ENCODE measurements around the gene PGAM5. TPM values are rescaled to one million over a fixed set of nuclear protein-coding genes. Genes with fewer than 3 reads are reported as not detected.
A peak's percentile ranks its signal among the peaks of the same experiment; 100 is the strongest.

The PGAM5 gene
- total and polyA plus RNA-seq, 2 experiments from 2014 or later: 17.6 to 27.2 TPM

GRCh38 chr12:132759359-132759758 lies 48.7 kb downstream of the PGAM5 start:
- H3K36me3 ChIP-seq (replicated peaks; ENCODE audit: insufficient read depth, low read depth): no peaks in the 10 kb centered on the region
- peaks cover 76% of the 10 kb centered on the region for H3K79me2 ChIP-seq
- H3K9me3 ChIP-seq (ENCODE audit: low read depth): no peaks in the 10 kb centered on the region
- 92% methylated on average over 8 of the region's 8 CpGs for WGBS (ENCODE audit: low lambda C conversion rate, missing lambda C conversion rate)
- DNase-seq (ENCODE audit: low spot score): no peak
- no peaks in the 10 kb centered on the region for H3K27me3 ChIP-seq
- H3K27ac ChIP-seq: peak overlapping the region; percentile 100
- H4K20me1 ChIP-seq (ENCODE audit: insufficient read depth, poor library complexity, severe bottlenecking): peaks cover 42% of the 10 kb centered on the region
- no peaks in the 10 kb centered on the region for H3K9me2 ChIP-seq (replicated peaks; ENCODE audit: insufficient read depth)
- H3K4me1 ChIP-seq (ENCODE audit: insufficient read depth): peaks cover 9% of the 10 kb centered on the region
- no peak for TF ChIP-seq EZH2 (IDR thresholded peaks at IDR 0.05; ENCODE audit: borderline replicate concordance)
- TF ChIP-seq, protein P1, sequence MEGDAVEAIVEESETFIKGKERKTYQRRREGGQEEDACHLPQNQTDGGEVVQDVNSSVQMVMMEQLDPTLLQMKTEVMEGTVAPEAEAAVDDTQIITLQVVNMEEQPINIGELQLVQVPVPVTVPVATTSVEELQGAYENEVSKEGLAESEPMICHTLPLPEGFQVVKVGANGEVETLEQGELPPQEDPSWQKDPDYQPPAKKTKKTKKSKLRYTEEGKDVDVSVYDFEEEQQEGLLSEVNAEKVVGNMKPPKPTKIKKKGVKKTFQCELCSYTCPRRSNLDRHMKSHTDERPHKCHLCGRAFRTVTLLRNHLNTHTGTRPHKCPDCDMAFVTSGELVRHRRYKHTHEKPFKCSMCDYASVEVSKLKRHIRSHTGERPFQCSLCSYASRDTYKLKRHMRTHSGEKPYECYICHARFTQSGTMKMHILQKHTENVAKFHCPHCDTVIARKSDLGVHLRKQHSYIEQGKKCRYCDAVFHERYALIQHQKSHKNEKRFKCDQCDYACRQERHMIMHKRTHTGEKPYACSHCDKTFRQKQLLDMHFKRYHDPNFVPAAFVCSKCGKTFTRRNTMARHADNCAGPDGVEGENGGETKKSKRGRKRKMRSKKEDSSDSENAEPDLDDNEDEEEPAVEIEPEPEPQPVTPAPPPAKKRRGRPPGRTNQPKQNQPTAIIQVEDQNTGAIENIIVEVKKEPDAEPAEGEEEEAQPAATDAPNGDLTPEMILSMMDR (IDR thresholded peaks at IDR 0.05; ENCODE audit: poor library complexity): no peak
- no peak for TF ChIP-seq EZH2phosphoT487 (IDR thresholded peaks at IDR 0.05; ENCODE audit: low read depth, severe bottlenecking, unreplicated experiment)
- no peak overlapping the region for H2AFZ ChIP-seq
- peak overlapping the region; percentile 90 for H3K4me2 ChIP-seq
- no peak overlapping the region for H3K4me3 ChIP-seq

GRCh38 chr12:132761032-132761920 lies 50.6 kb downstream of the PGAM5 start, which contains the start of gene ANKLE2:
ANKLE2 (minus strand) TSS chr12:132761832; CDS start chr12:132761798, 34 bp downstream.
- Histone ChIP-seq H3K79me2 (peaks cover 57% of the 10 kb centered on the region), H3K36me3 (replicated peaks; ENCODE audit: insufficient read depth, low read depth) (no peaks in the 10 kb centered on the region), H3K9me3 (ENCODE audit: low read depth) (no peaks in the 10 kb centered on the region), H3K9me2 (replicated peaks; ENCODE audit: insufficient read depth) (no peaks in the 10 kb centered on the region), H2AFZ (peak within 1 kb of the TSS; percentile 95), H3K4me3 (peak within 1 kb of the TSS; percentile 93), H3K4me1 (ENCODE audit: insufficient read depth) (peaks cover 9% of the 10 kb centered on the region), H3K4me2 (peak within 1 kb of the TSS; percentile 90), H3K27ac (peak within 1 kb of the TSS; percentile 100), H4K20me1 (ENCODE audit: insufficient read depth, poor library complexity, severe bottlenecking) (peaks cover 37% of the 10 kb centered on the region), H3K27me3 (no peaks in the 10 kb centered on the region)
- peak; percentile 88 for DNase-seq (ENCODE audit: low spot score)
- TF ChIP-seq EZH2phosphoT487 (IDR thresholded peaks at IDR 0.05; ENCODE audit: low read depth, severe bottlenecking, unreplicated experiment): no peak
- TF ChIP-seq, protein P1 (IDR thresholded peaks at IDR 0.05; ENCODE audit: poor library complexity): no peak
- TF ChIP-seq EZH2 (IDR thresholded peaks at IDR 0.05; ENCODE audit: borderline replicate concordance): no peak
- 2% methylated on average over 39 of the region's 97 CpGs for WGBS (ENCODE audit: low lambda C conversion rate, missing lambda C conversion rate)

GRCh38 chr12:132761921-132762583 lies 51.4 kb downstream of the PGAM5 start:
- Histone ChIP-seq H3K27ac (peak overlapping the region; percentile 96), H3K36me3 (replicated peaks; ENCODE audit: insufficient read depth, low read depth) (no peaks in the 10 kb centered on the region), H3K4me3 (peak overlapping the region; percentile 50), H3K27me3 (no peaks in the 10 kb centered on the region), H3K4me2 (peak overlapping the region; percentile 84), H3K4me1 (ENCODE audit: insufficient read depth) (peaks cover 9% of the 10 kb centered on the region), H4K20me1 (ENCODE audit: insufficient read depth, poor library complexity, severe bottlenecking) (peaks cover 31% of the 10 kb centered on the region), H3K9me2 (replicated peaks; ENCODE audit: insufficient read depth) (no peaks in the 10 kb centered on the region), H2AFZ (peak overlapping the region; percentile 95), H3K79me2 (peaks cover 49% of the 10 kb centered on the region), H3K9me3 (ENCODE audit: low read depth) (no peaks in the 10 kb centered on the region)
- TF ChIP-seq EZH2phosphoT487 (IDR thresholded peaks at IDR 0.05; ENCODE audit: low read depth, severe bottlenecking, unreplicated experiment): no peak
- TF ChIP-seq, protein P1 (IDR thresholded peaks at IDR 0.05; ENCODE audit: poor library complexity): peak; percentile 29
- no peak for TF ChIP-seq EZH2 (IDR thresholded peaks at IDR 0.05; ENCODE audit: borderline replicate concordance)
- DNase-seq (ENCODE audit: low spot score): peak; percentile 96
- 1% methylated on average over 48 of the region's 89 CpGs for WGBS (ENCODE audit: low lambda C conversion rate, missing lambda C conversion rate)
